Gastrocnemius medialis (tissue), 4 donors: Measurements from ENCODE around the gene RAB34. TPM values are rescaled to one million over a fixed set of nuclear protein-coding genes. Genes with fewer than 3 reads are reported as not detected.

Experiments
- ATAC-seq, 2 donors: fragments of 150-250 bp; one replicate each; pipeline ENCODE4 v1.9.1; 2016
- DNase-seq, 2 donors: peaks; one replicate each; pipeline ENCODE4 v3.0.0-alpha.2; 2019
- H3K27ac ChIP-seq, 4 donors: fragments of 200-600 bp; sonication (generic); 1 replicate in 1 of 4; 2 replicates in 3 of 4; pipeline ENCODE4 v1.5.1; 2016 to 2018; ENCODE audit warnings: mild to moderate bottlenecking in 2 of 4, moderate library complexity in 1 of 4
- H3K27me3 ChIP-seq, 3 donors: fragments of 200-600 bp; sonication (generic) in 2 of 3; 1 replicate in 1 of 3; 2 replicates in 2 of 3; pipeline versions ENCODE4 v1.5.1 to v1.6.0; 2016 to 2019; ENCODE audit warnings: mild to moderate bottlenecking in 1 of 3, moderate library complexity in 1 of 3
- H3K36me3 ChIP-seq, 2 donors: fragments of 200-600 bp; sonication (generic) in 1 of 2; one replicate each; pipeline ENCODE4 v1.5.1; 2017 to 2018
- H3K4me1 ChIP-seq, 2 donors: fragments of 200-600 bp; sonication (generic) in 1 of 2; one replicate each; pipeline ENCODE4 v1.5.1; 2016 to 2017; ENCODE audit warnings: mild to moderate bottlenecking in 2 of 2
- H3K4me3 ChIP-seq, 4 donors: fragments of 200-600 bp; sonication (generic) in 3 of 4; 1 replicate in 1 of 4; 2 replicates in 3 of 4; pipeline ENCODE4 v1.5.1; 2016 to 2019; ENCODE audit warnings: mild to moderate bottlenecking in 2 of 4
- H3K9me3 ChIP-seq, 3 donors: fragments of 200-600 bp; sonication (generic) in 2 of 3; 1 replicate in 1 of 3; 2 replicates in 2 of 3; pipeline ENCODE4 v1.5.1; 2016 to 2019
- CTCF ChIP-seq, 5 experiments: fragments of 450-650 bp in 3 of 5; fragments of 200-600 bp in 2 of 5; sonication (generic) in 2 of 5; IDR thresholded peaks in 4 of 5; conservative IDR thresholded peaks in 1 of 5; 1 replicate in 4 of 5; 2 replicates in 1 of 5; pipeline ENCODE4 v1.5.1; 2016 to 2019; ENCODE audit warnings: antibody characterized with exemption in 5 of 5, mild to moderate bottlenecking in 3 of 5, moderate library complexity in 3 of 5
- POLR2A ChIP-seq, 2 donors: fragments of 450-650 bp; IDR thresholded peaks; one replicate each; pipeline ENCODE4 v1.6.1; 2017; ENCODE audit warnings: antibody characterized with exemption in 2 of 2, mild to moderate bottlenecking in 2 of 2, moderate library complexity in 2 of 2
- in situ Hi-C, 4 donors: fragments of 200-750 bp; cut with MboI; loops; one replicate each; pipeline versions ENCODE4 v1.15.0 to v1.8.0; 2017; ENCODE audit warnings: low sequenced_read_pairs in 4 of 4
- intact Hi-C: fragments of 100-400 bp; cut with DNase I; formaldehyde crosslinking; loops from one replicate; pipeline ENCODE4 v1.15.1; 2023; ENCODE audit warnings: low total_unique reads
- total RNA-seq, 4 donors: library from RNA; depleted of rRNA; stranded (reverse); fragments of >200 nt; gene quantifications; one replicate each; pipeline versions ENCODE4 v1.1.0 to v1.2.3, GENCODE V29; 2016

Gene RAB34
- total RNA-seq, 4 donors from 2014 or later: 14.9 to 53.3 (median 32.7) TPM

DNA sequence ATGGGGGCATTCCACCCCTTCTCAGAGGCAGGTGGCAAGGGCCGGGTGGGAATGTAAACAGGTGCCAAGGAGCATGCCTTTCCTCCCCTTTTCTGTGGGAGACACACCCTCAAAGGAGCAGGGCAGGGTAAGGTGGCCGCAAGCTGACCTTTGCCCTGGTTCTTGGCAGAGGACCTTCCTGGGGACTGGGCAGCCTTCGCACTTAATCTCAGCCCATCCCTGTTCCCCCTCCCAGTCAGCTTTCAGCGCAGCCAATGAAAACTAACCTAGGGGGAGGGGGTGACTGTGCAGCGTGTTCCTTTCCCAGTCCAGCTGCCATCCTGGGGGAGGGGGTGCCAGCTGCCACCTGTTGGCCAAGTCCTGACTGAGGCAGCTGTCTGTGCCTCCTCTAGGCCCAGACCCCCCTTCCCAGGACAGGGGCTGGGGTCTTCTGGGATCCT, 29.0 kb upstream of the RAB34 start:
- peak in 1 of 2 donors; percentile 47 for DNase-seq
- Histone ChIP-seq H3K4me3 (no peak overlapping the region), H3K27me3 (no peaks in the 10 kb centered on the region), H3K9me3 (no peaks in the 10 kb centered on the region), H3K4me1 (peaks cover 27 to 29% of the 10 kb centered on the region in 2 donors), H3K27ac (peak overlapping the region in 1 of 4 donors; percentile 54), H3K36me3 (no peaks in the 10 kb centered on the region)
- no peak for TF ChIP-seq POLR2A (IDR thresholded peaks at IDR 0.05)
- no peak for TF ChIP-seq CTCF (IDR thresholded peaks at IDR 0.05 in 4 of 5, conservative IDR thresholded peaks at IDR 0.05 in 1 of 5)
- in situ Hi-C loops: no loop called here
- ATAC-seq: peak in 1 of 2 donors; percentile 6
- intact Hi-C loops: no loop called here

DNA sequence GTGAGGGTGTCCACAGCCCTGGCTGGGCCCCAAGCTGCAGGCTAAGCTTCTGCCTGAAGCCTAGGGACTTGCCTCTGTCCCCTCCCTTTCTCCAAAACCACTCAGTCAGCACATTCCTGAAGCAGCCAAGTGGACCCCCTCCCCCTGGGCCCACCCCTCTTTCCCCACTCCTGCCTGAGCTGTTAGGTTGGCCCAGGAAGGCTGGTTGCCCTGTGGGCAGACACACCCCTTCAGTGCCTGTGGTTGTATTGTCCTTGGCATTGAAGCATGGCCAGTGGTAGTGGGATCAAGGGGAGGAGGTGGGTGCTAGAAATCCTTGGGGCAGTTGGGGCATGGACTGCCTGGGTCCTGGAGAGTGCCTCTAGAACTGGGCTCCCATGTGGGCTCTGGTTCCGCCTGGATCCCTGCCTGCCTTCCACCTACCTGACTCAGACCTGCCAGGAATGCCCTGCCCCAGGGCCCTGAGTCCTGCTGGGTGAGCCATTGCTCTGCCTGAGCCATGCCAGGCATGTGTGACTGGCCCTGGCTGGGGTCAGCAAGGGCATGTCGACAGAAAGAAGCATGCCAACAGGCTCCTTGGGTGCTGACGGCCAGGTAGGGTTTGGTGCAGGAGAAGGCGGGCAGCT, 28.2 kb upstream of the RAB34 start:
- DNase-seq (no peak), ATAC-seq (no peak)
- Histone ChIP-seq H3K4me3 (peak overlapping the region in 2 of 4 donors; percentile 71 to 89), H3K27ac (peak overlapping the region in 1 of 4 donors; percentile 81), H3K9me3 (no peaks in the 10 kb centered on the region), H3K36me3 (no peaks in the 10 kb centered on the region), H3K4me1 (peaks cover 27 to 29% of the 10 kb centered on the region in 2 donors), H3K27me3 (no peaks in the 10 kb centered on the region)
- intact Hi-C loops (no loop called here), in situ Hi-C loops (no loop called here)
- TF ChIP-seq POLR2A (IDR thresholded peaks at IDR 0.05): no peak
- no peak for TF ChIP-seq CTCF (IDR thresholded peaks at IDR 0.05 in 4 of 5, conservative IDR thresholded peaks at IDR 0.05 in 1 of 5)

GRCh38 chr17:28744972-28745785, 27.5 kb upstream of the RAB34 start:
- ATAC-seq: no peak
- in situ Hi-C loops: no loop called here
- peaks cover 27 to 29% of the 10 kb centered on the region in 2 donors for H3K4me1 ChIP-seq

More at GRCh38 chr17:28744972-28745785, 27.5 kb upstream of the RAB34 start:
- Histone ChIP-seq H3K27me3 (no peaks in the 10 kb centered on the region), H3K36me3 (no peaks in the 10 kb centered on the region), H3K4me3 (peak overlapping the region; percentile 71 to 89 (median 76)), H3K9me3 (no peaks in the 10 kb centered on the region), H3K27ac (peak overlapping the region; percentile 68 to 81 (median 72))
- TF ChIP-seq POLR2A (IDR thresholded peaks at IDR 0.05) (no peak), CTCF (IDR thresholded peaks at IDR 0.05 in 4 of 5, conservative IDR thresholded peaks at IDR 0.05 in 1 of 5) (no peak)
- DNase-seq: no peak
- intact Hi-C loops: no loop called here
